H1 (cell line): ENCODE results near the gene GNGT2. TPM values are rescaled to one million over a fixed set of nuclear protein-coding genes. Genes with fewer than 3 reads are reported as not detected.

Experiments used
- CEBPB ChIP-seq: IDR thresholded peaks from 2 replicates; pipeline ENCODE4 v1.6.1; 2012; ENCODE audit warnings: low read depth, low read length
- GTF2F1 ChIP-seq: IDR thresholded peaks from 2 replicates; pipeline ENCODE4 v1.6.1; 2012; ENCODE audit warnings: low read depth, low read length, improper control_type of control experiment, borderline replicate concordance
- HDAC2 ChIP-seq, 2 experiments: fragments of 300-600 bp in 1 of 2; sonication (generic) in 1 of 2; IDR thresholded peaks; 2 replicates each; pipeline ENCODE4 v1.6.1; 2011 to 2012; ENCODE audit warnings: low read depth in 2 of 2, low read length in 2 of 2, mild to moderate bottlenecking in 2 of 2, moderate library complexity in 2 of 2, borderline replicate concordance in 1 of 2, inconsistent platforms in 1 of 2
- HDAC6 ChIP-seq: IDR thresholded peaks from one replicate; pipeline ENCODE4 v1.7.1; 2012; ENCODE audit warnings: low read depth, mild to moderate bottlenecking, inconsistent platforms, low read length, moderate library complexity
- PHF8 ChIP-seq: fragments of 200-600 bp; sonication (generic); conservative IDR thresholded peaks from 2 replicates; pipeline ENCODE4 v1.7.1; 2012; ENCODE audit warnings: low read depth, mild to moderate bottlenecking, inconsistent platforms, low read length, moderate library complexity
- RNF2 ChIP-seq: fragments of 200-900, 300-1000 bp; sonication (generic); IDR thresholded peaks from 2 replicates; pipeline ENCODE4 v1.7.1; 2016; ENCODE audit warnings: borderline replicate concordance, low read depth, mild to moderate bottlenecking, antibody characterized with exemption, low read length; ENCODE audit not compliant: poor library complexity, severe bottlenecking; ENCODE audit errors: missing control alignments
- TBP ChIP-seq: IDR thresholded peaks from 2 replicates; pipeline ENCODE4 v1.6.1; 2011; ENCODE audit warnings: low read depth, low read length, improper control_type of control experiment
- YY1 ChIP-seq: IDR thresholded peaks from 2 replicates; pipeline ENCODE4 v1.6.1; 2011; ENCODE audit warnings: low read depth, mild to moderate bottlenecking, low read length
- polyA plus RNA-seq, 7 experiments: library from polyadenylated mRNA; depleted of rRNA in 3 of 7; stranded (reverse) in 5 of 7; unstranded in 2 of 7; fragments of >200 nt in 5 of 7; fragments of 200-250 nt in 2 of 7; gene quantifications; 1 replicate in 5 of 7; 2 replicates in 1 of 7; 4 replicates in 1 of 7; pipeline versions ENCODE4 v1.2.1 to v1.2.3, GENCODE V29; 2011 to 2013; ENCODE audit warnings: missing spikeins in 2 of 7, mixed read lengths in 2 of 7
- total RNA-seq: library from RNA; stranded (reverse); fragmentation: NEBNext Ultra II Directional; extraction: Animal tissue kit (Norgen Biotek cat#: 25700); gene quantifications from 2 replicates; pipeline ENCODE4 v1.2.1, GENCODE V29; 2021
- TF ChIP-seq, protein P1 (sequence below): fragments of 300-600 bp; sonication (generic); IDR thresholded peaks from 2 replicates; pipeline ENCODE4 v1.7.1; 2012; ENCODE audit warnings: low read length, moderate library complexity, mild to moderate bottlenecking, inconsistent platforms; ENCODE audit not compliant: insufficient replicate concordance
- TF ChIP-seq, protein P2 (sequence below): IDR thresholded peaks from 2 replicates; pipeline ENCODE4 v1.6.1; 2012; ENCODE audit warnings: inconsistent platforms

Gene GNGT2
- total and polyA plus RNA-seq, 2 of the 8 experiments (the other 6 are each of a cell fraction or from before 2014, with no cell fraction given) = 1.3 to 1.4 TPM

DNA sequence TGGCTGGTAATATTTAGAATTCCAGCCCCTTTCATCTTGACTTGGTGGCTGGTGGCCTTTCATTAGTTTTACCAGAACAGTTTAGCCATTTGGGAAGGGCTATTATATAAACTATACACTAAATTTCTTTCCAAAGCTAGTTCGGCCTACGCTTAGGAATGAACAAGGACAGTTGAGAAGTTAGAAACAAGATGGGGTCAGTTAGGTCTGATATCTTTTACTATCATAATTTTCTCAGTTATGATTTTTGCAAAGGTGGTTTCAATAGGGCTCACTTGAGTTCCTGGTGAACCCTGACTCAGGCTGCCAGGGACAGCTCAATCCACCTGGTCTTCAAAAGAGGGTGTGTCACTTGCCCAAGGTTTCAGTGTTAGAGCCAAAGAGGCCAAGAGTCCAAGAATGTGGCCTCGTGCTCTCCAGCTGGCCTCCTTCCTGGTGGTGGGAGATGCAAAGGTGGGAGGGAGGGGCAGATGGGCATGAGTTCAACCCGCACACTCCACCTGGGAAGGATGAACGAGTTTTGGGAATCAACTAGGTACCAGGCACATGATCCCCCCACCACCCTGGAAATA is 24.2 kb upstream of the GNGT2 start (continued):
- TF ChIP-seq, protein P1, sequence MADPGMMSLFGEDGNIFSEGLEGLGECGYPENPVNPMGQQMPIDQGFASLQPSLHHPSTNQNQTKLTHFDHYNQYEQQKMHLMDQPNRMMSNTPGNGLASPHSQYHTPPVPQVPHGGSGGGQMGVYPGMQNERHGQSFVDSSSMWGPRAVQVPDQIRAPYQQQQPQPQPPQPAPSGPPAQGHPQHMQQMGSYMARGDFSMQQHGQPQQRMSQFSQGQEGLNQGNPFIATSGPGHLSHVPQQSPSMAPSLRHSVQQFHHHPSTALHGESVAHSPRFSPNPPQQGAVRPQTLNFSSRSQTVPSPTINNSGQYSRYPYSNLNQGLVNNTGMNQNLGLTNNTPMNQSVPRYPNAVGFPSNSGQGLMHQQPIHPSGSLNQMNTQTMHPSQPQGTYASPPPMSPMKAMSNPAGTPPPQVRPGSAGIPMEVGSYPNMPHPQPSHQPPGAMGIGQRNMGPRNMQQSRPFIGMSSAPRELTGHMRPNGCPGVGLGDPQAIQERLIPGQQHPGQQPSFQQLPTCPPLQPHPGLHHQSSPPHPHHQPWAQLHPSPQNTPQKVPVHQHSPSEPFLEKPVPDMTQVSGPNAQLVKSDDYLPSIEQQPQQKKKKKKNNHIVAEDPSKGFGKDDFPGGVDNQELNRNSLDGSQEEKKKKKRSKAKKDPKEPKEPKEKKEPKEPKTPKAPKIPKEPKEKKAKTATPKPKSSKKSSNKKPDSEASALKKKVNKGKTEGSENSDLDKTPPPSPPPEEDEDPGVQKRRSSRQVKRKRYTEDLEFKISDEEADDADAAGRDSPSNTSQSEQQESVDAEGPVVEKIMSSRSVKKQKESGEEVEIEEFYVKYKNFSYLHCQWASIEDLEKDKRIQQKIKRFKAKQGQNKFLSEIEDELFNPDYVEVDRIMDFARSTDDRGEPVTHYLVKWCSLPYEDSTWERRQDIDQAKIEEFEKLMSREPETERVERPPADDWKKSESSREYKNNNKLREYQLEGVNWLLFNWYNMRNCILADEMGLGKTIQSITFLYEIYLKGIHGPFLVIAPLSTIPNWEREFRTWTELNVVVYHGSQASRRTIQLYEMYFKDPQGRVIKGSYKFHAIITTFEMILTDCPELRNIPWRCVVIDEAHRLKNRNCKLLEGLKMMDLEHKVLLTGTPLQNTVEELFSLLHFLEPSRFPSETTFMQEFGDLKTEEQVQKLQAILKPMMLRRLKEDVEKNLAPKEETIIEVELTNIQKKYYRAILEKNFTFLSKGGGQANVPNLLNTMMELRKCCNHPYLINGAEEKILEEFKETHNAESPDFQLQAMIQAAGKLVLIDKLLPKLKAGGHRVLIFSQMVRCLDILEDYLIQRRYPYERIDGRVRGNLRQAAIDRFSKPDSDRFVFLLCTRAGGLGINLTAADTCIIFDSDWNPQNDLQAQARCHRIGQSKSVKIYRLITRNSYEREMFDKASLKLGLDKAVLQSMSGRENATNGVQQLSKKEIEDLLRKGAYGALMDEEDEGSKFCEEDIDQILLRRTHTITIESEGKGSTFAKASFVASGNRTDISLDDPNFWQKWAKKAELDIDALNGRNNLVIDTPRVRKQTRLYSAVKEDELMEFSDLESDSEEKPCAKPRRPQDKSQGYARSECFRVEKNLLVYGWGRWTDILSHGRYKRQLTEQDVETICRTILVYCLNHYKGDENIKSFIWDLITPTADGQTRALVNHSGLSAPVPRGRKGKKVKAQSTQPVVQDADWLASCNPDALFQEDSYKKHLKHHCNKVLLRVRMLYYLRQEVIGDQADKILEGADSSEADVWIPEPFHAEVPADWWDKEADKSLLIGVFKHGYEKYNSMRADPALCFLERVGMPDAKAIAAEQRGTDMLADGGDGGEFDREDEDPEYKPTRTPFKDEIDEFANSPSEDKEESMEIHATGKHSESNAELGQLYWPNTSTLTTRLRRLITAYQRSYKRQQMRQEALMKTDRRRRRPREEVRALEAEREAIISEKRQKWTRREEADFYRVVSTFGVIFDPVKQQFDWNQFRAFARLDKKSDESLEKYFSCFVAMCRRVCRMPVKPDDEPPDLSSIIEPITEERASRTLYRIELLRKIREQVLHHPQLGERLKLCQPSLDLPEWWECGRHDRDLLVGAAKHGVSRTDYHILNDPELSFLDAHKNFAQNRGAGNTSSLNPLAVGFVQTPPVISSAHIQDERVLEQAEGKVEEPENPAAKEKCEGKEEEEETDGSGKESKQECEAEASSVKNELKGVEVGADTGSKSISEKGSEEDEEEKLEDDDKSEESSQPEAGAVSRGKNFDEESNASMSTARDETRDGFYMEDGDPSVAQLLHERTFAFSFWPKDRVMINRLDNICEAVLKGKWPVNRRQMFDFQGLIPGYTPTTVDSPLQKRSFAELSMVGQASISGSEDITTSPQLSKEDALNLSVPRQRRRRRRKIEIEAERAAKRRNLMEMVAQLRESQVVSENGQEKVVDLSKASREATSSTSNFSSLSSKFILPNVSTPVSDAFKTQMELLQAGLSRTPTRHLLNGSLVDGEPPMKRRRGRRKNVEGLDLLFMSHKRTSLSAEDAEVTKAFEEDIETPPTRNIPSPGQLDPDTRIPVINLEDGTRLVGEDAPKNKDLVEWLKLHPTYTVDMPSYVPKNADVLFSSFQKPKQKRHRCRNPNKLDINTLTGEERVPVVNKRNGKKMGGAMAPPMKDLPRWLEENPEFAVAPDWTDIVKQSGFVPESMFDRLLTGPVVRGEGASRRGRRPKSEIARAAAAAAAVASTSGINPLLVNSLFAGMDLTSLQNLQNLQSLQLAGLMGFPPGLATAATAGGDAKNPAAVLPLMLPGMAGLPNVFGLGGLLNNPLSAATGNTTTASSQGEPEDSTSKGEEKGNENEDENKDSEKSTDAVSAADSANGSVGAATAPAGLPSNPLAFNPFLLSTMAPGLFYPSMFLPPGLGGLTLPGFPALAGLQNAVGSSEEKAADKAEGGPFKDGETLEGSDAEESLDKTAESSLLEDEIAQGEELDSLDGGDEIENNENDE = no peak
- TF ChIP-seq RNF2 (no peak), HDAC6 (no peak), CEBPB (no peak), GTF2F1 (no peak), PHF8 (no peak), HDAC2 (IDR thresholded peaks at IDR 0.05; ENCODE audit: borderline replicate concordance in 1 of 2, low read depth in 2 of 2, low read length in 2 of 2) (no peak), TBP (no peak), YY1 (no peak)
- TF ChIP-seq, protein P2, sequence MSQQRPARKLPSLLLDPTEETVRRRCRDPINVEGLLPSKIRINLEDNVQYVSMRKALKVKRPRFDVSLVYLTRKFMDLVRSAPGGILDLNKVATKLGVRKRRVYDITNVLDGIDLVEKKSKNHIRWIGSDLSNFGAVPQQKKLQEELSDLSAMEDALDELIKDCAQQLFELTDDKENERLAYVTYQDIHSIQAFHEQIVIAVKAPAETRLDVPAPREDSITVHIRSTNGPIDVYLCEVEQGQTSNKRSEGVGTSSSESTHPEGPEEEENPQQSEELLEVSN = no peak
